NCI-H345 treated with DMSO at 0.1 percent for 48 hours (cell line): ENCODE data around the gene PATJ.
"Not testable (repeated sequence)": the region's sequence is repeated elsewhere in the genome, so short reads cannot be mapped to it uniquely, and the experiment has no call there.

ENCODE experiments used
- DNase-seq: peaks from one replicate; lab custom pipeline; 2025; ENCODE audit not compliant: unreplicated experiment; lab: John Stamatoyannopoulos, UW

The PATJ gene

DNA sequence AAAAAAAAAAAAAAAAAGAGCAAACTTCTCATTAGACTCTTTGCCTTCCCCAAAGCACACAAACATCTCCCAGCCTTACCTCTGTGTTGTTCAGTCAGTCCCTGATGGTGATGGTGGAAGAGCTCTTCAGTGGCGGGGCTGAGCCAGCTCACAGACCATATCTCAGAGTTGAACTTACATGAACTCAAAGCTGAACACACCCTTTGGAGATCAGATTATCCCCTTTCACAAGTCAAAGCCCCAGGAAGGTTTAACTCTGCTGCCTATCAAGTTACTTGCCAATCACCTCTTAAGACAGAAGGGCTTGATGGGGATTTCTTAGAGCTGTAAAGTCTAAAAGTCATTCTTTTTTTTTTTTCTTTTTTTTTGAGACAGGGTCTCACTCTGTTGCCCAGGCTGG lies 397.1 kb downstream of the PATJ start:
- DNase-seq: no peak

DNA sequence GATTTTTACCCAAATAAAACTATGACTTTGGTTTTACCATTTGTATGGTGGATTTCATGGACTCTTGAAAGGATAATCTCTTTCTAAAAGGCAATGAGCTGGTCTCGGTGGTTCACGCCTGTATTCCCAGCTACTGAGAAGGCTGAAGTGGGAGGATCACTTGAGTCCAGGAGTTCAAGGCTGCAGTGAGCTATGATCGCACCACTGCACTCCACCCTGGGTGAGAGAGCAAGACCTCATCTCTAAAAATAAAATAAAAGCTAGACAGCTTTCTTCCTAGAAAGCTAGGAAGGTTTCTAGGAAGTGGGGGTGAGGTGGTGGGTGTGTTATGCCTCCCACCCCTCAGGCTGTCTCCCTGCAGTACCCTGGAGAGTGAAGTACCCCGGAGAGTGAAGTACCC lies 398.4 kb downstream of the PATJ start:
- no peak for DNase-seq

DNA sequence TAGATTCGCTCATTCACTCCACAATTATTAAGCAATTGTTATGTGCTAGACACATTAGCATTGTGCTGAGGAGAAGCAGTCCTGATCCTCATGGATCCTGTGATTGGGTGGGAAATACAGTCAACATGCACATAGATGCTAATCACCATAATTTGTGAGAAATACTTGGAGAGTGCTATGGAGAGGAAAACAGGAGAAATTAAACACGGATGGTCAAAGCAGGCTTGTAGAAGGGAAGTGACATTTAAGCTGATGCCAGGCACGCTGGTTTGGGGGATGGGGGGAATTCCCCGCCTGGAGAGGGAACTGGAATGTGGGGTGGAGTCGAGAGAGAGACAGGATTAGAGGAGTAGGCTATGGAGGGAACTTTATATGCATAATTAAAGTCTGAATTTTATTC lies 400.2 kb downstream of the PATJ start:
- DNase-seq: no peak

DNA sequence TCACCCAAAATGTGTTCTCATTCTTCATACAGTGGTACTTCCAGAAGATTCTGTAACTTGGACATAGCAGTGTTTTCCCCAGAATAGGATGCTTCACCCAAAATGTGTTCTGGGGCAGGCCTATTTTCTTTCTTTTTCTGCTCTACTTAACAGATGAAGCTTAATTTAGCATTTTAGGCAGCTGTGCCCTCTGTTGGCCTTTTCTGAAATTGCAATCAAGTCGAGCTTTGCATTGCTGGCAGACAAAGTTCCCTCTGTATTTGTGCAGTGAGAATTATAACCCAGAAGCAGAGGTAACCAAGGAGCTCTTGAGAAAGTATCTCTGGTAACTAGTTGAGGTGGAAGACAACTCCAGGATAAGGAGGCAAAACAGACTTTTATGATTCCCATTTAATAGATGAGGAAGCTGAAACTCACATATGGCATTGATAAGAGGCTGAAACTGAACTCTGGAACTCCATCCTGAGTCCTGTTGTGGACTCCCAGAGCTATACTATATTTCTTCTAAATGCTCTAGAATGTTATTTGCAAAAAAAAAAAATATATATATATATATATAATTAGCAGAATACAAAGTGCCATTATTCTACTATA lies 402.1 kb downstream of the PATJ start:
- DNase-seq: peak; percentile 6

DNA sequence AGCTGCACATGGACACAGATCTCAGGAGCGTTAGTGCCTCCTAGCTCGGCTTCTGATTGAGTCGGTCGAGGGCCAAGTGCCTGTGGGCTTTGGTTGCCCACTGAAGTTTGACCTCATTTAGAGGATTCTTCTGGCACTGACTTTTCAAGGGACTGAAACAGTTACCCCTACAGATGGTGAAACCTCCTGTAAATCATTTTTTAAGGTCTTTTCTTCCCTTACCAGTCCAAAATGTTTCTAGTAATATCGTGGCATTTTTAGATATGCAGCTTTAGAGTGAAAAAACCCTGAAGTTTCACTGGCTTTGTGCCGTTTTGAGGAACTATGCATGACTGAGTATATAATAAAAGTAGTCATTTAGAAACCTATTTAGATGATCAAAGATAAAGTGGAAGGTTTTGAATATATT lies 417.7 kb downstream of the PATJ start:
- DNase-seq: no peak

DNA sequence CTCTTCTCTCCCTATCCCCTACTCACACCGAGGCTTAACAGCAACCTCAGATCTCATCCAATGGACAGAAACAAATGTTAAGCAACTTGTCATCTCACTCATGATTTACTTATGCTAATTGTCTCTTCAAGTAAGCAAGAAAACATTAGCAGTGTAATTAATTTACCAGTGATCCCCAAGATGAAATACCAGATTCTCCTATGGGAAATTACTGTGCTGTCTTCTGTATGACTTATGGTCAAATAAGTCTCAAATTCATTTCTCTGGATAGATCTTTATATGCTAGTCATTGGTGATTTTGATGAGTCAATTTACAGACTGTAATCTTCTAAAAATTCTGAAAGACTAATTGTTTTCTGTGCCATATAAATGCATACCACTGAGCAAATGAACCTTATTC lies 419.4 kb downstream of the PATJ start:
- no peak for DNase-seq

DNA sequence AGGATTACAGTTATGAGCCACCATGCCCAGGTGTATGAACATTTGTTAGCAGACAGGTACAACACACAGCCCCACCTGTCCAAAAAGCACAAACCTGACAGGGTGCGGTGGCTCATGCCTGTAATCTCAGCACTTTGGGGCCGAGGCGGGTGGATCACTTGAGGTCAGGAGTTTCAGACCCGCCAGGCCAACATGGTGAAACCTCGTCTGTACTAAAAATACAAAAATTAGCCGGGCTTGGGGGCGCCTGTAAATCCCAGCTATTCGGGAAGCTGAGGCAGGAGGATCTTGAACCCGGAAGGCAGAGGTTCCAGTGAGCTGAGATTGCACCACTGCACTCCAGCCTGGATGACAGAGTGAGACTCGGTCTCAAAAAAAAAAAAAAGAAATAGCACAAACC lies 428.1 kb downstream of the PATJ start:
- DNase-seq: not testable (repeated sequence)

DNA sequence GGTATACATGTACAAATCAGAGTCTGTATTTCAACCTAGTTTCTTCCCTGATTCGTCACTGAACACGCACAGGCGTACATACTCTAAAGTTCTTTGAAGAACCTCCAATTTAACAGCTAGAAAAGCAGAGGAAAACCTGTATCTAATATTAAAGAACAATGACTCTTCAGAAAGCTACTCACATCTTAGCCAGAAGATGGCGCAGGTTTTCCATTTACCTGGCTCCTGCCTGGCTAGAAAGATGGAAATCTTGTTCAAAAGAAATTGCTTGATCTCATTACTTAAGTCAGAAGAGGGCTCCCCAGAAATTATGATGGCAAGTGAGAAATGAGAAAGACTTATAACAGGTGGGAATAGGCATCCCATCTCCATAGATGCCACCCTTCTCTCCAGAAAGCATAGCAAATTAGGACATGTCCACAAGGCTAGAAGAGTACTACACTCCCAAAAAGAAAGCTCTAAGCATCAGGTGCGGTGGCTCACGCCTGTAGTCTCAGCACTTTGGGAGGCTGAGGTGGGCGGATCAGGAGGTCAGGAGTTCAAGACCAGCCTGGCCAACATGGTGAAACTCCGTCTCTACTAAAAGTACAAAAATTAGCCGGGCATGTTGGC lies 433.4 kb downstream of the PATJ start:
- DNase-seq: peak; percentile 47

DNA sequence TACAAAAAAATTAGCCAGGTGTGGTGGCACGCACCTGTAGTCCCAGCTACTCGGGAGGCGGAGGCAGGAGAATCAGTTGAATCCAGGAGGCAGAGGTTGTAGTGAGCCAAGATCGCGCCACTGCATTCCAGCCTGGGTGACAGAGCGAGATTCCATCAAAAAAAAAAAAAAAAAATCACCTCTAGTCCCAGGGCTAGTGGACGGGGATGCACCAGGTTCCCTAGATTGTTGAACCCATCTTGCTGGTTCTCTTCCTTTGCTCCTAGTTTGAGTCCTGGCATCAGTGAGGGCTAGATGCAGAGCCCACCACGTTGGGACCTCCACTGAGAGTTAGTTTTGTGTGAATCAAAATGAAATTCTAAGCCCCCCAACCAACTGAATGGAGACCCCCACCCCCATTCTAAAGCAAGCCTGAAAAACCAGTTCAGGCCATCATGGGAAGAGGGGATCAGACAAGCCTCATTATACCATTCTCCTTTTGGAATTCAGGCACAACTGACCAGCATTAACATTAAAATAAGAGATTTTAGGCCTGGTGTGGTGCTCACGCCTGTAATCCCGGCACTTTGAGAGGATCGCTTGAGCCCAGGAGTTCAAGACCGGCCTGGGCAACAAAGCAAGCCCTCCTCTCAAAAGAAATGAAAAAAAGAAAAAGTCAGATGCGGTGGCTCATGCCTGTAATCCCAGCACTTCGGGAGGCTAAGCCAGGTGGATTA lies 434.5 kb downstream of the PATJ start:
- DNase-seq: no peak

DNA sequence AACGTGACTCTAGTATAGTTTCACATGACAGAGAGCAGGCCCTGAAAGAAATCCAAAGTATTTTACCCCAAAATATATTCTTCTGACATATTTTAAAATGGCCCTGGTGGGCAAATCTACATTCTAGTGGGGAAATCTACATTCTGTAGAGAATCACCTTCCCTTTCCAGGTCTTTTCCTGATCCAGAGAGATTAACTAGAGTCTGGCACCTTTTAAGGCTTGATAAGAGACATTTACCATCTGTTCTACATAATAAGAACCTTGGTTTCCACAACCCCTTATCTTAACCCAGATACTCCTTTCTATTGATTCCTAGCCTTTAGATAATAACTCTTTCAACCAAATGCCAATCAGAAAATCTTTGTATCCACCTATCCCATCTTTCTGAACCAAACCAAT lies 435.3 kb downstream of the PATJ start:
- DNase-seq: no peak

DNA sequence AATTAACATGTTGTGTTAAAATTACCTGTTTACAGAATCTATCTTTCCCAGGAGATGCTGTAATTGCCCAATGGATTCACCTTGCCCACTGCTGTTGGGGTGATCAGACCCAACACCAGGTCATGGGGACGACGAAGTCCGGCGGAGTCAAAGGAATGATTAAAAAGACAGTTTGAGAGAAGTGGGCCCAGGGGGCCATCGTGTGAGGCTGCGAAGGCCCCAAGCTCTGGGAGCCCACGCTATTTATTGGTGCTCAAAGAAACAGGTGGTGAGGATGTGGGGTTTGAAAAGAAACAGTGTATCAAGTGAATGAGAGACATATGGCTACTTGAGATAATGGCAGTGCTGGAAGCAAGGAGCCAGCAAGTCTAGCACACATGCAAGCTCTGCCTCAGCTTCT lies 436.1 kb downstream of the PATJ start:
- no peak for DNase-seq

DNA sequence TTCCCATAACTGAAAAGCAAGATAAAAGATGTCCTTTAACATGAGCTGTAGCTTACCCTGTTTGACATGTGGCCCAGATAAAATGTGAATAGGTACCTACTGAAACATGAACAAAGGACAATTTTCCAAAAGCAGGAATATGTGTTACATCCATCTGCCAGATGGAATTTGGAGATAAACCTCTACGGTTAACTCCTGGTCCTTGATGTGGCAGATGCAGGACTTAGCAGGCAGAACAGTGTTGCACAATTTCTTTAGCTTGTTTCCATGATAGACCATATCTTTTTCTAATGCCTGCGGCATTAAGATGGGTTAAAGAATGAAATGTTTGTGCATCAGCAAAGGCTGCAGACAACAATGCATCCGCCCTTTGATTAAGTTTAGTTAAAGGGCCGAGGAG lies 437.8 kb downstream of the PATJ start:
- DNase-seq: not testable (repeated sequence)

DNA sequence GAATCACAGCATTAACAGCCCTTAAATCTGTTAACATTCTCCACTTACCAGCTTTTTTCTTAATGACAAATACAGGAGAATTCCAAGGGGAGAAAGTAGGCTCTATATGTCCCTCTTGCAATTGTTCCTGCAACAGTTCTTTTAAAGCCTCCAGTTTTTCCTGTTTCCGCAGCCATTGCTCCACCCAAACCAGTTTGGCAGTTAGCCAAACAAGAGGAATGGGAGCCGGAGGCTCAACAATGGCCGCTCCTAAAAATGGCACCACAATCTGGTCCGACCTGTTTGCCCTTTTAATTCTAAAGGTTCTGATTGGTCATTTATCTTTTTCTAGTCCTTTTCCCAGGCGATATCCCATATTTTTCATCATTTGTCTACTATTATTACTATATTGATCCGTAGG lies 438.4 kb downstream of the PATJ start:
- DNase-seq: peak; percentile 26

DNA sequence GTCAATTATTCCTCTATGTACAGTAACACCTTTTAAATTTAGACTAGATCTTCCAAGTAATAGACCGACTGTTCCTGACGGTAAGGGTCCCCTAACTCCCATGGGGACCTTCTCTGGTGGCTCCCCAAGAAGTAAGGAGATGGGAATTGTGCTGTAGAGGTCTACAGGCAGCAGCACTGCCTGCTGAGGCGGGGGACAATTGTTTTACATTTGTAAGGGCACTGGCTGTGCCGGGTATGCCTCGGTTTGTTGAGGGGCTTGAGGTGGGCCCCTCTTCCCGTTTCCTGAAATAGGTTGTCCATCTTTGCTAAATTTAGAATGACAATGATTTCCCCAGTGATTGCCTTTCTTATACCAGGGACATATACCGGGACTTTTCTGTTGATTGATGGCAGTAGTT lies 439.3 kb downstream of the PATJ start:
- DNase-seq: no peak

DNA sequence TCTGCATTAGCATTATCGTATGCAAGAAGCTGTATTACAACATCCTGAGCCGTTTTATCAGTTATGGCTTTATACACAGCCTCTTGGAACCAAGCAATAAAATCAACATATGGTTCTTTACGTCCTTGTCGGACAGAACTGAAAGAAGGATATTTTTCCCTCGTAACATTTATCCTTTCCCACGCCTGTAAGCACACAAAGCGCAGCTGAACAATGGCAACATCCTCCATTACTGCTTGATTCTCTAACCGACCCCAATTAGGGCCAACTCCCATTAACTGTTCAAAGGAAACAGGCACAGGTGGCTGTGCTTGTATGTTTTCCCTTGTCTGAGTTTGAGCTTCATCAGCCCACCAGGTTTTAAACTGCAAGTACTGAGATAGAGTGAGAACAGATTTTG lies 439.9 kb downstream of the PATJ start:
- DNase-seq: not testable (repeated sequence)

DNA sequence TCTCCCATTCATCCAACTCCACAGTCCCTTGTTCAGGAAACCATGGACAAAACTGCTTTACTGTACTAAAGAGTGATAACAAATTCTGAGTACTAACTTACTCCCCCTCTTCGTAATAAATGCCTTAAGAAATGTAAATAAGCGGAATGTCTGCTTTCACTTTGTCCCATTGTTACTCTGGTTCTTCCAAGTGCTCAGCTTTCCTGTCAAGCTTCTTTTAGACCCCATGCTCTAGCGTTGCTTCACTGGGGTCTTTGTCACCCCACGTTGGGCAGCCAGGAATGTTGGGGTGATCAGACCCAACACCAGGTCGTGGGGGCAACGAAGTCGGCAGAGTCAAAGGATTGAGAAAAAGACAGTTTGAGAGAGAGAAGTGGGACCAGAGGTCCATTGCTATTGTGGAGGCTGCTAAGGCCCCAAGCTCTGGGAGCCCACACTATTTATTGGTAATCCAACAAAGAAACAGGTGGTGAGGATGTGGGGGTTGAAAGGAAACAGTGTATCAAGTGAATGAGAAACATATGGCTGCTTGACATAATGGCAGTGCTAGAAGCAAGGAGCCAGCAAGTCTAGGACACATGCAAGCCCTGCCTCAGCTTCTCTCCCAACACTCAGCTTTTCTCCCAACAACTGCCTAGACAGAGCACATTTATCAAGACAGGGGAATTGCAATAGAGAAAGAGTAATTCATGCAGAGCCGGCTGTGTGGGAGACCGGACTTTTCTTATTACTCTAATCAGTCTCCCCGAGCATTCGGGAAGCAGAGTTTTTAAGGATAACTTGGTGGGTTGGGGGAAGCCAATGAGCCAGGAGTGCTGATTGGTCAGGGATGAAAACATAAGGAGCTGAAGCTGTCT lies 441.1 kb downstream of the PATJ start:
- not testable (repeated sequence) for DNase-seq

DNA sequence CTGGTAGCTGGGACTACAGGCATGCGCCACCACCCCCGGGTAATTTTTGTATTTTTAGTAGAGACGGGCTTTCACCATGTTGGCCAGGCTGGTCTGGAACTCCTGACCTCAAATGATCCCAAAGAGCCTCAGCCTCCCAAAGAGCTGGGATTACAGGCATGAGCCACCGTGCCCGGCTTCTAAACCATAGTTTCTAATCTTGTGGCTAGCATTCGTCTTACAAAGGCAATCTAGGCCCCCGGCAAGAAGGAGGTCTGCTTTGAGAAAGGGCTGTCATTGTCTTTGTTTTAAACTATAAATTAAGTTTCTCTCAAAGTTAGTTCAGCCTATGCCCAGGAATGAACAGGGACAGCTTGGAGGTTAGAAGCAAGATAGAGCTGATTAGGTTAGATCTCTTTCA lies 442.1 kb downstream of the PATJ start:
- no peak for DNase-seq

DNA sequence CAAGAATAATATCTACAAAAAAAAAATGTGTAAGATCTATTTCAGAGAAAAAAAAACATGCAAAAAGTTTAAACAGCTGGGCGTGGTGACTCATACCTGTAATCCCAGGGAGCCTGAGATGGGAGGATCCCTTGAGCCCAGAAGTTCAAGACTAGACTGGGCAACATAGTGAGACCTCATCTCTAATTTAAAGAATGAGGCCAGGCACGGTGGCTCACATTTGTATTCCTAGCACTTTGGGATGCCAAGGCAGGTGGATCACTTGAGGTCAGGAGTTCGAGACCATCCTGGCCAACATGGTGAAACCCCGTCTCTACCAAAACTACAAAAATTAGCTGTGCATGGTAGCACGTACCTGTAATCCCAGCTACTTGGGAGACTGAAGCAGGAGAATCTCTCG lies 443.0 kb downstream of the PATJ start:
- DNase-seq: not testable (repeated sequence)

DNA sequence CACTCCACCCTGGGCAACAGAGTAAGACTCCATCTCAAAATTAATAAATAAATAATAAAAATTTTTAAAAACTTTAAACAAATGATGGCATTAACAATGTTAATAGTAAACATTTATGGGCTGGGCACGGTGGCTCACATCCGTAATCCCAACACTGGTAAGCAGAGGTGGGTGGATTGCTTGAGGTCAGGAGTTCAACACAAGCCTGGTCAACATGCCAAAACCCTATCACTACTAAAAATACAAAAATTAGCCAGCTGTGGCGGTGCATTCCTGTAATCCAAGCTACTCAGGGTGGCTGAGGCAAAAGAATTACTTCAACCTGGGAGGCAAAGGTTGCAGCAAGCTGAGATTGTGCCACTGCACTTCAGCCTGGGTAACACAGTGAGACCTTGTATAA lies 443.4 kb downstream of the PATJ start:
- DNase-seq: no peak

DNA sequence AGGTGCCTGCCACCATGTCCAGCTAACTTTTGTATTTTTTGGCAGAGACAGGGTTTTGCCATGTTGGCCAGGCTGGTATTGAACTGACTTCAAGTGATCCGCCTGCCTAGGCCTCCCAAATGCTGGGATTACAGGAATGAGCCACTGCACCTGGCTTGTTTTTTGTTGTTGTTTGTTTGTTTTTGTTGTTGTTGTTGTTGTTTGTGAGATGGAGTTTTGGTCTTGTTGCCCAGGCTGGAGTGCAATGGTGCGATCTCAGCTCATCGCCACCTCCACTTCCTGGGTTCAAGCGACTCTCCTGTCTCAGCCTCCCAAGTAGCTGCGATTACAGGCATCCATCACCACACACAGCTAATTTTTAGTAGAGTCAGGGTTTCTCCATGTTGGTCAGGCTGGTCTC lies 445.3 kb downstream of the PATJ start:
- DNase-seq: no peak

DNA sequence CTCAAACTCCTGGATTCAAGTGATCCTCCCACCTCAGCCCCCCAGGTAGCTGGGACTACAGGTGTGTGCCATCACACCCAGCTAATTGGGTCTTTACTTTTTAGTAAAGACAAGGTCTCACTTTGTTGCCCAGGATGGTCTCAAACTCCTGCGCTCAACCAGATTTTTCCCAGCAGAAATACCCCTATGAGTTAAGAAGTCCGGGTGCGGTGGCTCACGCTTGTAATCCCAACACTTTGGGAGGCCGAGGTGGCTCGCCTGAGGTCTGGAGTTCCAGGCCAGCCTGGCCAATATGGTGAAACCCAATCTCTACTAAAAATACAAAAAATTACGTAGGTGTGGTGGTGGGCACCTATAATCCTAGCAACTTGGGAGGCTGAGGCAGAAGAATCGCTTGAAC lies 445.8 kb downstream of the PATJ start:
- DNase-seq: no peak
